Measurements from ENCODE around the gene SH2D4B. TPM values are rescaled to one million over a fixed set of nuclear protein-coding genes. Genes with fewer than 3 reads are reported as not detected.
A peak's percentile ranks its signal among the peaks of the same experiment; 100 is the strongest.

SH2D4B gene
- polyA plus RNA-seq, 1 experiment, result not detected

DNA sequence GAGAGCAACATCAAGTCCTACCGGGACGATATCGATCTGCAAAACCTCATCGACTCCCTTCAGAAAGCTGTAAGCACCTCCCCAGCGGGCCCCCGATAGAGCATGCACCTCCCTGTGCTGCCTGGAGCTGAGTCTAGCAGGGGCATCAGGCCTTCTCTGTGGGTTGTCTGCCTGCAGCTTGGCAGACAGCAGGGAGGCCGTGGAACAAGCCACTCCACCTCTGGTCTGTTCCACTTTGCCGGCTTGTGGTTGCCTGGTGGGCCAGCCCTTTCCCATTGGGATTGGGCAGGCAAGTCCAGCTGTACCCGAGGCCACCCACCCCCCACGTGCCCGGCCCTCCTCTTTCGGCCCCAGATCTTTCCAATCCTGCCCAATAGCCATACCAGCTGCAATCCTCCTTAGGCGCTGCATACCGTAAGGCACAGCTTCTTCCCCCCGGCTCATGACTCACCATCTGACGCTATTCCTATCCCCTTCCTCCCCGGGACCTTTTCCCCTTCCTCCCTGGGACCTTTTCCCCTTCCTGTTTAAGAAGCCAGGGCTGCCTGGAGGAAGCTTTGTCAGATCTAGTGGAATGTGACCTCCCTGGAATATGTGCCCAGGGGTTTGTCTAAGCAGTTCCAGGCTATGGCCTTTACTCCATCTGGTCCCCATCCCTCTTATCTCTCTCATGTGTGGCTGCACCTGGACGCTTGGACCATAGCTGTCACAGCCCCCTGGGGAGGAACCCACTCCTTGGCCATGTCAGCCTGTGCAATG lies 28.1 kb upstream of the SH2D4B start:
- ChIA-PET POLR2A (interaction anchor here (0.7 to 1.3 kb wide), 3 partner anchors 11 to 56 kb away, joined by 3 to 8 read pairs (median 3); no protein-coding TSS in a partner anchor), CTCF (interaction anchor here (0.5 to 4.0 kb wide), 3 partner anchors 65 to 250 kb away, joined by 3 to 19 read pairs (median 3); no protein-coding TSS in a partner anchor)
- Histone ChIP-seq H3K9me3 (ENCODE audit: control insufficient read depth, insufficient read depth, low read length) (no peaks in the 10 kb centered on the region), H3K27ac (ENCODE audit: low read depth, low read length) (peak overlapping the region; percentile 78), H3K27me3 (ENCODE audit: control insufficient read depth, insufficient read depth, low read length) (no peaks in the 10 kb centered on the region), H3K4me3 (ENCODE audit: low read depth, low read length) (no peak overlapping the region)
- DNase-seq (ENCODE audit: low read depth, low spot score), result peak; percentile 29
- TF ChIP-seq, protein P1, sequence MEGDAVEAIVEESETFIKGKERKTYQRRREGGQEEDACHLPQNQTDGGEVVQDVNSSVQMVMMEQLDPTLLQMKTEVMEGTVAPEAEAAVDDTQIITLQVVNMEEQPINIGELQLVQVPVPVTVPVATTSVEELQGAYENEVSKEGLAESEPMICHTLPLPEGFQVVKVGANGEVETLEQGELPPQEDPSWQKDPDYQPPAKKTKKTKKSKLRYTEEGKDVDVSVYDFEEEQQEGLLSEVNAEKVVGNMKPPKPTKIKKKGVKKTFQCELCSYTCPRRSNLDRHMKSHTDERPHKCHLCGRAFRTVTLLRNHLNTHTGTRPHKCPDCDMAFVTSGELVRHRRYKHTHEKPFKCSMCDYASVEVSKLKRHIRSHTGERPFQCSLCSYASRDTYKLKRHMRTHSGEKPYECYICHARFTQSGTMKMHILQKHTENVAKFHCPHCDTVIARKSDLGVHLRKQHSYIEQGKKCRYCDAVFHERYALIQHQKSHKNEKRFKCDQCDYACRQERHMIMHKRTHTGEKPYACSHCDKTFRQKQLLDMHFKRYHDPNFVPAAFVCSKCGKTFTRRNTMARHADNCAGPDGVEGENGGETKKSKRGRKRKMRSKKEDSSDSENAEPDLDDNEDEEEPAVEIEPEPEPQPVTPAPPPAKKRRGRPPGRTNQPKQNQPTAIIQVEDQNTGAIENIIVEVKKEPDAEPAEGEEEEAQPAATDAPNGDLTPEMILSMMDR (IDR thresholded peaks at IDR 0.05; ENCODE audit: low read depth, low read length), result no peak

DNA sequence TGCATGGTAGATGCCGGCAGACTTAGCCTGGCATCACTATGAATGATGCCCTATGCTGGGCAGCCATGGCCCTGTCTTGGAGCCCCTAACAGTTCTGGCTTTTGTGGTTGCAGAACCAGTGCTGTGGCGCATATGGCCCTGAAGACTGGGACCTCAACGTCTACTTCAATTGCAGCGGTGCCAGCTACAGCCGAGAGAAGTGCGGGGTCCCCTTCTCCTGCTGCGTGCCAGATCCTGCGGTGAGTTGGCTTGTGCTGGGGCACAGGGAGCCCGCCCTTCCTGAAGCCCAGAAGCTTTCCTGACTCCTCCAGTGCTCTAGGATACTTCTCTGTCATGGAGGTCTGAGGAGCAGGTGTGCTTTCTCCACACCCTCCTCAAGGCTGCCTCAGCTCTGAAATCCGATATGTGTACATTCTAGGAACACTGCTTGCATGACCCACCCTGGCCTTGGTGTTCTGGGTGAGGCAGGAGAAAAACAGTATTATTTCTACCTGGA lies 25.6 kb upstream of the SH2D4B start:
- DNase-seq (ENCODE audit: low read depth, low spot score), result no peak
- Histone ChIP-seq H3K9me3 (ENCODE audit: control insufficient read depth, insufficient read depth, low read length) (no peaks in the 10 kb centered on the region), H3K27ac (ENCODE audit: low read depth, low read length) (no peak overlapping the region), H3K4me3 (ENCODE audit: low read depth, low read length) (no peak overlapping the region), H3K27me3 (ENCODE audit: control insufficient read depth, insufficient read depth, low read length) (no peaks in the 10 kb centered on the region)
- CTCF ChIA-PET, result interaction anchor here (1.0 kb wide), 1 partner anchor 25 kb away, joined by 4 read pairs; no protein-coding TSS in a partner anchor
- TF ChIP-seq, protein P1 (IDR thresholded peaks at IDR 0.05; ENCODE audit: low read depth, low read length), result no peak
- POLR2A ChIA-PET, result no interaction called here

DNA sequence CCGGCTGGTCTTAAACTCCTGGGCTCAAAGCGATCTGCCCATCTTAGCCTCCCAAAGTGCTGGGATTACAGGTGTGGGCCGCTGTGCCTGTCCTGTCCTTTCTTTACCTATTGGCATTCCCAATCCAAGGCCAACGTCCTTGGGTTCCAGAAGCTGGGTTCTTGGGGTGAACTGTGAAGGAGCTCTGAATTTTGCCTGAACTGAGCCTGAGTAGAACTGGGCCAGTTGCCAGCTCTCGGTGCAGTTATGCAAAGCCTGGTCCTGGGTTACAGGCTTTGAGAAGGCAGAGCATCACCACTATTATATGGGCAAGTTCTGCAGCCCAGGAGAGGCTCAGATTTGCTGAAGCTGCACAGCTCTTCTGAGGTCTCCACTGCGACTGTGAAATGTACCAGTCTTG lies 24.6 kb upstream of the SH2D4B start:
- DNase-seq (ENCODE audit: low read depth, low spot score), result no peak
- no peaks in the 10 kb centered on the region for H3K27me3 ChIP-seq (ENCODE audit: control insufficient read depth, insufficient read depth, low read length)
- CTCF ChIA-PET, result interaction anchor here (1.3 to 3.5 kb wide), 2 partner anchors 8 to 69 kb away, joined by 3 to 28 read pairs; no protein-coding TSS in a partner anchor
- H3K4me3 ChIP-seq (ENCODE audit: low read depth, low read length), result no peak overlapping the region
- H3K27ac ChIP-seq (ENCODE audit: low read depth, low read length), result no peak overlapping the region
- H3K9me3 ChIP-seq (ENCODE audit: control insufficient read depth, insufficient read depth, low read length), result no peaks in the 10 kb centered on the region
- TF ChIP-seq, protein P1 (IDR thresholded peaks at IDR 0.05; ENCODE audit: low read depth, low read length), result no peak
- POLR2A ChIA-PET, result no interaction called here

DNA sequence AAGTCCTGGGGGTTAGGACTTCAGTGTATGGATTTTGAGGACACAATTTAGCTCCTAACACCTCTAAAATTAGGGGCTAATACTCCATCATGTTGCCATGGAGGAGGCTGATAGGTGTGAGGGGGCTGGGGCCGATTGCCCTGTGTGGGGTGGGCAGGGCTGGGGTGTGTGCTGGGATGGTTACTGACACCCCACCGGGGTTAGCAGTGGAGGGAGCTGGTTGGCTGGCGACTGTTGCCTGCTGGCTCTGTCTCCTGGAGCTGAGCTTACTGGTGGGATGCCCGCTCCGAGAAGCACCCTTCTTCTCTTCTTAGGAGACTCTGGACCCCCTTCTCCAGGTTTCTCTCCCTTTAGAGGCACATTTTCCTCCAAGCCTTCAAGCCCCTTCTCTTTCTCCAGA lies 22.2 kb upstream of the SH2D4B start:
- Histone ChIP-seq H3K9me3 (ENCODE audit: control insufficient read depth, insufficient read depth, low read length) (no peaks in the 10 kb centered on the region), H3K4me3 (ENCODE audit: low read depth, low read length) (no peak overlapping the region), H3K27ac (ENCODE audit: low read depth, low read length) (no peak overlapping the region), H3K27me3 (ENCODE audit: control insufficient read depth, insufficient read depth, low read length) (no peaks in the 10 kb centered on the region)
- DNase-seq (ENCODE audit: low read depth, low spot score), result no peak
- TF ChIP-seq, protein P1 (IDR thresholded peaks at IDR 0.05; ENCODE audit: low read depth, low read length), result no peak
- ChIA-PET CTCF (interaction anchor here (3.5 kb wide), 1 partner anchor 11 kb away, joined by 28 read pairs; no protein-coding TSS in a partner anchor), POLR2A (no interaction called here)

DNA sequence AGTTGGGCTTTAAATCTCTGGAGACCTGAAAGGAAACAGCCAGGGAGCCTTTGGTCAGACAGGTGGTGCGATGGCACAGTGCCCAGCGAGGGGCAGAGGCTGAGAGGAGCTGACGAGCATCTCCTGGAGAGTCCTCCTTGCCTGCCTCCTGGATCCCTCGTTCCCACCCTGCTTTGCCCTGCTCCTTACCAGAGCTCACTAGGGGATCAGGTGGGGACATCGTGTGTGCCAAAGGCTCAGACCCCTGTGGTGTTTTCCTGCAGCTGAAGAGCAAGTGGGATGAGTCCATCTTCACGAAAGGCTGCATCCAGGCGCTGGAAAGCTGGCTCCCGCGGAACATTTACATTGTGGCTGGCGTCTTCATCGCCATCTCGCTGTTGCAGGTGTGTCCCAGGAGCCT lies 21.8 kb upstream of the SH2D4B start:
- CTCF ChIA-PET, result interaction anchor here (1.0 to 3.5 kb wide), 2 partner anchors 11 to 71 kb away, joined by 3 to 28 read pairs; no protein-coding TSS in a partner anchor
- H3K4me3 ChIP-seq (ENCODE audit: low read depth, low read length), result no peak overlapping the region

More for the DNA sequence above, 21.8 kb upstream of the SH2D4B start:
- POLR2A ChIA-PET, result no interaction called here
- H3K9me3 ChIP-seq (ENCODE audit: control insufficient read depth, insufficient read depth, low read length), result no peaks in the 10 kb centered on the region
- no peak overlapping the region for H3K27ac ChIP-seq (ENCODE audit: low read depth, low read length)
- TF ChIP-seq, protein P1 (IDR thresholded peaks at IDR 0.05; ENCODE audit: low read depth, low read length), result no peak
- DNase-seq (ENCODE audit: low read depth, low spot score), result no peak
- H3K27me3 ChIP-seq (ENCODE audit: control insufficient read depth, insufficient read depth, low read length), result no peaks in the 10 kb centered on the region
